Measurements from ENCODE around the gene SLC4A3. TPM values are rescaled to one million over a fixed set of nuclear protein-coding genes. Genes with fewer than 3 reads are reported as not detected.
"Not testable (repeated sequence)": the region's sequence is repeated elsewhere in the genome, so short reads cannot be mapped to it uniquely, and the experiment has no call there.

The SLC4A3 gene
- total RNA-seq, 1 donor from 2014 or later: 24.4 TPM

DNA sequence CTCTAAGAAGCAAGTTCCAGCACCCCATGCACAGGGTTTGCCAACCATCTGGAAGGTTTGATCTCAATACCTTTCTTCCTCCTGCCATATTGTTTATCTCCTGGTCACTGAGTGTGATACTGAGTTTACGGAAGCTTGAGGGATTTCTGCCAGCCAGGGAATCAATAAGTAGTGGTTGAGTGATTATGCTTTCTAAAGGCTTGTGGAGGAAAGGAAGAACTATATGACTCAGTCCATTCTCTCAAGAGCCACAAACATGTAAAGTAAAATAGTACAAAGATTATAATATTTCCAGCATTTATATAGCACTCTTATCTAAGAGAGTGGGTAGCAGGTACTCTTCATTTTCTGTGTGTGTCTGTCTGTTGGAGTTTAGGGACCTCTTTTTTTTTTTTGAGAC, 49.2 kb downstream of the SLC4A3 start:
- DNase-seq: no peak
- Mint-ChIP-seq H3K9me3 (ENCODE audit: unreplicated experiment) (peaks cover 2% of the 10 kb centered on the region), H3K4me1 (ENCODE audit: low read depth, unreplicated experiment) (no peaks in the 10 kb centered on the region), H3K36me3 (ENCODE audit: unreplicated experiment) (no peaks in the 10 kb centered on the region), H3K27ac (ENCODE audit: unreplicated experiment) (no peak overlapping the region), H3K4me3 (ENCODE audit: unreplicated experiment) (no peak overlapping the region), H3K27me3 (ENCODE audit: unreplicated experiment) (peaks cover 4% of the 10 kb centered on the region)
- TF ChIP-seq, protein P1, sequence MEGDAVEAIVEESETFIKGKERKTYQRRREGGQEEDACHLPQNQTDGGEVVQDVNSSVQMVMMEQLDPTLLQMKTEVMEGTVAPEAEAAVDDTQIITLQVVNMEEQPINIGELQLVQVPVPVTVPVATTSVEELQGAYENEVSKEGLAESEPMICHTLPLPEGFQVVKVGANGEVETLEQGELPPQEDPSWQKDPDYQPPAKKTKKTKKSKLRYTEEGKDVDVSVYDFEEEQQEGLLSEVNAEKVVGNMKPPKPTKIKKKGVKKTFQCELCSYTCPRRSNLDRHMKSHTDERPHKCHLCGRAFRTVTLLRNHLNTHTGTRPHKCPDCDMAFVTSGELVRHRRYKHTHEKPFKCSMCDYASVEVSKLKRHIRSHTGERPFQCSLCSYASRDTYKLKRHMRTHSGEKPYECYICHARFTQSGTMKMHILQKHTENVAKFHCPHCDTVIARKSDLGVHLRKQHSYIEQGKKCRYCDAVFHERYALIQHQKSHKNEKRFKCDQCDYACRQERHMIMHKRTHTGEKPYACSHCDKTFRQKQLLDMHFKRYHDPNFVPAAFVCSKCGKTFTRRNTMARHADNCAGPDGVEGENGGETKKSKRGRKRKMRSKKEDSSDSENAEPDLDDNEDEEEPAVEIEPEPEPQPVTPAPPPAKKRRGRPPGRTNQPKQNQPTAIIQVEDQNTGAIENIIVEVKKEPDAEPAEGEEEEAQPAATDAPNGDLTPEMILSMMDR (IDR thresholded peaks at IDR 0.05; ENCODE audit: partially characterized antibody, unreplicated experiment): no peak

- H3K36me3 Mint-ChIP-seq (ENCODE audit: unreplicated experiment): peaks cover 14% of the 10 kb centered on the region
- peaks cover 7% of the 10 kb centered on the region for H3K27me3 Mint-ChIP-seq (ENCODE audit: unreplicated experiment)
- TF ChIP-seq, protein P1 (IDR thresholded peaks at IDR 0.05; ENCODE audit: partially characterized antibody, unreplicated experiment): no peak
- H3K4me1 Mint-ChIP-seq (ENCODE audit: low read depth, unreplicated experiment): no peaks in the 10 kb centered on the region
- no peak overlapping the region for H3K4me3 Mint-ChIP-seq (ENCODE audit: unreplicated experiment)
- DNase-seq: no peak
- H3K27ac Mint-ChIP-seq (ENCODE audit: unreplicated experiment): no peak overlapping the region
- H3K9me3 Mint-ChIP-seq (ENCODE audit: unreplicated experiment): peaks cover 2% of the 10 kb centered on the region
Measured at GRCh38 chr2:219679041-219679440, 51.6 kb downstream of the SLC4A3 start.

- Mint-ChIP-seq H3K27ac (ENCODE audit: unreplicated experiment) (no peak overlapping the region), H3K9me3 (ENCODE audit: unreplicated experiment) (peaks cover 2% of the 10 kb centered on the region), H3K4me3 (ENCODE audit: unreplicated experiment) (no peak overlapping the region), H3K27me3 (ENCODE audit: unreplicated experiment) (peaks cover 7% of the 10 kb centered on the region), H3K4me1 (ENCODE audit: low read depth, unreplicated experiment) (no peaks in the 10 kb centered on the region), H3K36me3 (ENCODE audit: unreplicated experiment) (peaks cover 20% of the 10 kb centered on the region)
- no peak for DNase-seq
- TF ChIP-seq, protein P1 (IDR thresholded peaks at IDR 0.05; ENCODE audit: partially characterized antibody, unreplicated experiment): no peak
Measured at GRCh38 chr2:219679571-219679970, 52.1 kb downstream of the SLC4A3 start.

GRCh38 chr2:219680958-219681693, 53.7 kb downstream of the SLC4A3 start:
- no peak for DNase-seq
- Mint-ChIP-seq H3K27ac (ENCODE audit: unreplicated experiment) (no peak overlapping the region), H3K4me3 (ENCODE audit: unreplicated experiment) (no peak overlapping the region), H3K27me3 (ENCODE audit: unreplicated experiment) (peaks cover 2% of the 10 kb centered on the region), H3K36me3 (ENCODE audit: unreplicated experiment) (peaks cover 20% of the 10 kb centered on the region), H3K4me1 (ENCODE audit: low read depth, unreplicated experiment) (peaks cover 5% of the 10 kb centered on the region), H3K9me3 (ENCODE audit: unreplicated experiment) (peaks cover 3% of the 10 kb centered on the region)
- TF ChIP-seq, protein P1 (IDR thresholded peaks at IDR 0.05; ENCODE audit: partially characterized antibody, unreplicated experiment): no peak

DNA sequence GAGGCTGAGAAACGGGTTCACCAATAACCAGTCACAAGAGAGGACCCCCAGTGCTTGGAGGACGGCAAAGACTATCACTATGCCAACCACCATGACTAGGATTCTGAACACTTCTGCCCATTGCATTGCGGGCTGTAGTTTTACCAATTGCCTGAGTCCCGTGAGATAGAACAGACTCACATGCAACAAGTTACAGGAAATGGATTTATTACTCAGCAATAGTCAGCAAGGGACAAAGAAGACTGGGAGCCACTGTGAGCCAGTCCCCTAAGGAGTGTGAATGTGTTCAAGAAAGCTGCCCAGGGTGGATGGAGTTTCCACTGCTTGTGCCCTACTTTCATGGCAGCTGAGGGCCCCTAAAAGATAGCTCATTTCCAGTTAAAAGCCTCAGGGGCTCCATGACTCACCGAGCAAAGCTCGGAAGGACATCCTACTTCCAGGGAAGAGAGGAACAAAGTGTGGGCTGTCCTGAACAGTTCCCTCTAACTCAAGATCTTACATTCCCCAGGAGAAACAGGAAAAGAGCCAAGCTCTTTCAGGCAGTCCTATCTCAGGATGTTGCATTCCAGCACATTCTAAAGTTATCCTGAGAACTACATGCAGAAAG, 54.4 kb downstream of the SLC4A3 start:
- H3K36me3 Mint-ChIP-seq (ENCODE audit: unreplicated experiment): peaks cover 20% of the 10 kb centered on the region
- H3K4me1 Mint-ChIP-seq (ENCODE audit: low read depth, unreplicated experiment): peaks cover 5% of the 10 kb centered on the region
- H3K27me3 Mint-ChIP-seq (ENCODE audit: unreplicated experiment): peaks cover 2% of the 10 kb centered on the region
- H3K27ac Mint-ChIP-seq (ENCODE audit: unreplicated experiment): no peak overlapping the region
- DNase-seq: no peak
- peaks cover 3% of the 10 kb centered on the region for H3K9me3 Mint-ChIP-seq (ENCODE audit: unreplicated experiment)
- H3K4me3 Mint-ChIP-seq (ENCODE audit: unreplicated experiment): no peak overlapping the region
- TF ChIP-seq, protein P1 (IDR thresholded peaks at IDR 0.05; ENCODE audit: partially characterized antibody, unreplicated experiment): no peak

DNA sequence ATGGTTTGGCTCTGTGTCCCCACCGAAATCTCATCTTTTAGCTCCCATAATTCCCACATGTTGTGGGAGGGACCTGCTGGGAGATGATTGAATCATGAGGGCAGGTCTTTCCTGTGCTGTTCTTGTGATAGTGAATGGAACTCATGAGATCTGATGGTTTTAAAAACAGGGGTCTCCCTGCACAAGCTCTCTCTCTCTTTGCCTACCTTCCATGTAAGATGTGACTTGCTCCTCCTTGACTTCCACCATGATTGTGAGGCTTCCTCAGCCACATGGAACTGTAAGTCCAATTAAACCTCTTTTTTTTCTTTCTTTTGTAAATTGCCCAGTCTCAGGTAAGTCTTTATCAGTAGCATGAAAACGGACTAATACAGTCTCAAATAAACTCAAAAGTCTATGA, 56.0 kb downstream of the SLC4A3 start:
- peaks cover 20% of the 10 kb centered on the region for H3K36me3 Mint-ChIP-seq (ENCODE audit: unreplicated experiment)
- H3K9me3 Mint-ChIP-seq (ENCODE audit: unreplicated experiment); H3K27me3 Mint-ChIP-seq (ENCODE audit: unreplicated experiment); H3K4me3 Mint-ChIP-seq (ENCODE audit: unreplicated experiment); DNase-seq; H3K27ac Mint-ChIP-seq (ENCODE audit: unreplicated experiment); H3K4me1 Mint-ChIP-seq (ENCODE audit: low read depth, unreplicated experiment): not testable (repeated sequence)

All from glutamatergic neuron (in vitro differentiated cells).